ENCODE data around the gene SLC25A53.

GRCh38 chrX:104118765-104119164 is 38.0 kb downstream of the SLC25A53 start:
- TF ChIP-seq POLR2A (IDR thresholded peaks at IDR 0.05; ENCODE audit: low read depth, low read length), result no peak
- TF ChIP-seq POLR2AphosphoS5 (IDR thresholded peaks at IDR 0.05; ENCODE audit: low read depth, low read length), result no peak
- no peak for TF ChIP-seq TAF1 (IDR thresholded peaks at IDR 0.05; ENCODE audit: borderline replicate concordance, low read depth, low read length)

Data from GM12892 (cell line).